VCaP (cell line): Measurements from ENCODE around the gene PSPC1.
"Not testable (repeated sequence)": the region's sequence is repeated elsewhere in the genome, so short reads cannot be mapped to it uniquely, and the experiment has no call there.

Experiments
- H3K27ac ChIP-seq: fragments of 450-650 bp; 2 replicates; pipeline ENCODE4 v1.5.1; 2017
- TF ChIP-seq, protein P1 (sequence below): fragments of 450-650 bp; conservative IDR thresholded peaks from 2 replicates; pipeline ENCODE4 v1.5.1; 2017; ENCODE audit warnings: mild to moderate bottlenecking, moderate library complexity

PSPC1 gene

DNA sequence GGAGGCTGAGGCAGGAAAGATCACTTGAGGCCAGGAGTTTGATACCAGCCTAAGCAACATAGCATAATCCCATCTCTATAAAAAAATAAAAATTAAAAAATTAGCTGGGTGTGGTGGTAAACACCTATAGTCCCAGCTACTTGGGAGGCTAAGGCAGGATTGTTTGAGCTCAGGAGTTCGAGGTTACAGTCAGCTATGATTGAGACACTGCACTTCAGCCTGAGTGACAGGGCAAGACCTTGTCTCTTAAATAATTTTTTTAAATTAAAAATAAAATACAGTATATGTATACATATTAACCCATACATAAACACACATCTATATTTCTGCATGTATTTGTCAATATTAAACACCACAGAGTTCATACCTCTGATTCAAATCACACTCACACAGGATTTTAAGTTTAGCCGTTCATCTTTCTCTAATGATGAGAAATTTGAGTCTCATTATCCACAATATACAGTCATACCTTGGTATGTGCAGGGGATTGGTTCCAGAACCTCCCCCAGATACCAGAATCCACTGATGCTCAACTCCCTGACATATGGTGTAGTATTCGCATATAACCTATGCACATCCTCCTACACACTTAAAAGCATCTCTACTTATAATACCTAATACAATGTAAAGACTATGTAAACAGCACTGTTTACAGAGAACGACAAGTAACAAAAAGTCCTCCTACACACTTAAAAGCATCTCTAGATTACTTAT is 44.7 kb downstream of the PSPC1 start:
- TF ChIP-seq, protein P1, sequence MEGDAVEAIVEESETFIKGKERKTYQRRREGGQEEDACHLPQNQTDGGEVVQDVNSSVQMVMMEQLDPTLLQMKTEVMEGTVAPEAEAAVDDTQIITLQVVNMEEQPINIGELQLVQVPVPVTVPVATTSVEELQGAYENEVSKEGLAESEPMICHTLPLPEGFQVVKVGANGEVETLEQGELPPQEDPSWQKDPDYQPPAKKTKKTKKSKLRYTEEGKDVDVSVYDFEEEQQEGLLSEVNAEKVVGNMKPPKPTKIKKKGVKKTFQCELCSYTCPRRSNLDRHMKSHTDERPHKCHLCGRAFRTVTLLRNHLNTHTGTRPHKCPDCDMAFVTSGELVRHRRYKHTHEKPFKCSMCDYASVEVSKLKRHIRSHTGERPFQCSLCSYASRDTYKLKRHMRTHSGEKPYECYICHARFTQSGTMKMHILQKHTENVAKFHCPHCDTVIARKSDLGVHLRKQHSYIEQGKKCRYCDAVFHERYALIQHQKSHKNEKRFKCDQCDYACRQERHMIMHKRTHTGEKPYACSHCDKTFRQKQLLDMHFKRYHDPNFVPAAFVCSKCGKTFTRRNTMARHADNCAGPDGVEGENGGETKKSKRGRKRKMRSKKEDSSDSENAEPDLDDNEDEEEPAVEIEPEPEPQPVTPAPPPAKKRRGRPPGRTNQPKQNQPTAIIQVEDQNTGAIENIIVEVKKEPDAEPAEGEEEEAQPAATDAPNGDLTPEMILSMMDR, result no peak

DNA sequence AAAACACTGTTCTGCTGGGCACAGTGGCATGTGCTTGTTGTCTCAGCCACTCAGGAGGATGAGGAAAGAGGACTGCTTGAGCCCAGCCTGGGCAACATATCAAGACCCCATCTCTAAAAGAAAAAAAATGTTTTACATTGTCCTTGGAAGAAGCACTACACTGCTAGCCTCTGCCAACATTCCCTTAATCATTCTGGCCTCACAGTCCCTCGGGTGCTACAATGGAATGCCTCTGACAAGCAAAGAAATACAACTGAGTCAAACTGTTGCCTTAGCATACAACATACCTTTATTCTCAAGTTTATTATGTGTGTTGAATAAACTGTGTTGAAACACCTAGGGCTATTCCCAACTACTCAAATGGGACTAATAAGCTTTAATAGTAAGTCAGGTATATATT is 56.1 kb downstream of the PSPC1 start:
- TF ChIP-seq, protein P1, result no peak
- no peak overlapping the region for H3K27ac ChIP-seq

More for the DNA sequence above, 44.7 kb downstream of the PSPC1 start:
- H3K27ac ChIP-seq, result no peak overlapping the region

DNA sequence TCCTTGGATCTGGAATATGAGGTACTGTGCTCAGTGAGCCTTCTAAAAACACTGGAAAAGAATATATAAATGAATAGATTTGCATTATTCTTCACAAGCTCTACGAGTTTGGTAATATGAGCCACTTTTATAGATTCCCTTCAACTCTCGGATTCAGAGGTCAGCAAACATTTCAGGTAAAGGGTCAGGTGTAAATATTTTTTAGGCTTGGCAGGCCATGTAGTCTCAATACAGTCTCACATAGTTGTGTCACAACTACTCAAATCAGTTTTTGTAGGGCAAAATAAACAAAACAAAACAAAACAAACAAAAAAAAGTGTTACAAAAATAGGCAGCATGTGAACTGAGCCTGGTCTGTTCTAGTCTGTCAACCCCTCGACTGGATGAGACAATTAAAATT is 57.4 kb downstream of the PSPC1 start:
- TF ChIP-seq, protein P1, result no peak
- H3K27ac ChIP-seq, result no peak overlapping the region

DNA sequence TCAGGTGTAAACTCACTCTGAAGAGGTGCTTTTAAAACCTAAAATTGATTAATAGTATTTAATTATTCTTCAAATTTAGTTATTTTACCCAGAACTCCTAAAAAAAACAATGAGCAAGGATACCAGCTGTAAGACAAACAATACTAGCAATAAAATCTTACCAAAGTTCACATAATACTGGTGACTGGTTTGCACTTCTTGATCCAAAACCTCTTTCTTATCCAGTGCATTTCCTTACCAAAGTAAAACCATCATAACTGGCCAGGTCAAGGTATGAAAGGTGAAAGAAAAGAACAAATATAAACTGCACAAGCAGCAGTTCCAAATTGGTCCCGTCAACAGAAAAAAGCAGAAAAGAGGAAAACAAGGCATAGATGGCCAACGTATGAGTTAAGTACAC is 62.7 kb downstream of the PSPC1 start:
- TF ChIP-seq, protein P1, result no peak
- H3K27ac ChIP-seq, result no peak overlapping the region

GRCh38 chr13:19713186-19713965 is 69.4 kb downstream of the PSPC1 start:
- H3K27ac ChIP-seq, result no peak overlapping the region
- TF ChIP-seq, protein P1, result no peak

GRCh38 chr13:19709782-19710181 is 73.0 kb downstream of the PSPC1 start:
- H3K27ac ChIP-seq, result not testable (repeated sequence)

- H3K27ac ChIP-seq, result not testable (repeated sequence)
Observed at GRCh38 chr13:19709039-19709438, 73.7 kb downstream of the PSPC1 start.

DNA sequence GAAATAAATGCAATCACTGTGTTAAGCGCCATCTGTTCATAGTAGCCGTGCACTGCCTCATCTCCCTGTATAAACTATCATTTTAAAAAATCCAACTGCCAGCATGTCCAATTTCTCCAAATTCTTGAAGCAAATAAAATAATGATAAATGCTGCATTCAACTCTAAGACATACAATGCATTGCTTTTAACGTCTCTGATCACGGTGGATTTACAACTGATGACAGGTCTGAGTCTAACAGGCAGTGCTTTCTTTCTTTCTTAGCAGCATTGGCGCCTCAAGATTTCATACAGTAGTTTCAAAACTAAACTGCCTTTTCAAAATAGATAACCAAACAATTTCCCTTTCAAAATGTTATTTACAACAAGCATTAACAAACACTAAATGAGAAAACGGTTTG is 78.5 kb downstream of the PSPC1 start:
- H3K27ac ChIP-seq, result not testable (repeated sequence)

GRCh38 chr13:19701619-19702018 is 81.1 kb downstream of the PSPC1 start:
- H3K27ac ChIP-seq, result not testable (repeated sequence)

GRCh38 chr13:19700963-19701362 is 81.8 kb downstream of the PSPC1 start:
- H3K27ac ChIP-seq, result not testable (repeated sequence)
